Measurements from ENCODE around the gene RUFY4.

RUFY4 gene, protein sequence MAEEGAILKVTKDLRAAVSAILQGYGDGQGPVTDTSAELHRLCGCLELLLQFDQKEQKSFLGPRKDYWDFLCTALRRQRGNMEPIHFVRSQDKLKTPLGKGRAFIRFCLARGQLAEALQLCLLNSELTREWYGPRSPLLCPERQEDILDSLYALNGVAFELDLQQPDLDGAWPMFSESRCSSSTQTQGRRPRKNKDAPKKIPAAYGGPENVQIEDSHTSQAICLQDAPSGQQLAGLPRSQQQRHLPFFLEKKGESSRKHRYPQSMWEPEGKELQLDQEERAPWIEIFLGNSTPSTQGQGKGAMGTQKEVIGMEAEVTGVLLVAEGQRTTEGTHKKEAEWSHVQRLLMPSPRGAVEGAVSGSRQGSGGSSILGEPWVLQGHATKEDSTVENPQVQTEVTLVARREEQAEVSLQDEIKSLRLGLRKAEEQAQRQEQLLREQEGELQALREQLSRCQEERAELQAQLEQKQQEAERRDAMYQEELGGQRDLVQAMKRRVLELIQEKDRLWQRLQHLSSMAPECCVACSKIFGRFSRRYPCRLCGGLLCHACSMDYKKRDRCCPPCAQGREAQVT

DNA sequence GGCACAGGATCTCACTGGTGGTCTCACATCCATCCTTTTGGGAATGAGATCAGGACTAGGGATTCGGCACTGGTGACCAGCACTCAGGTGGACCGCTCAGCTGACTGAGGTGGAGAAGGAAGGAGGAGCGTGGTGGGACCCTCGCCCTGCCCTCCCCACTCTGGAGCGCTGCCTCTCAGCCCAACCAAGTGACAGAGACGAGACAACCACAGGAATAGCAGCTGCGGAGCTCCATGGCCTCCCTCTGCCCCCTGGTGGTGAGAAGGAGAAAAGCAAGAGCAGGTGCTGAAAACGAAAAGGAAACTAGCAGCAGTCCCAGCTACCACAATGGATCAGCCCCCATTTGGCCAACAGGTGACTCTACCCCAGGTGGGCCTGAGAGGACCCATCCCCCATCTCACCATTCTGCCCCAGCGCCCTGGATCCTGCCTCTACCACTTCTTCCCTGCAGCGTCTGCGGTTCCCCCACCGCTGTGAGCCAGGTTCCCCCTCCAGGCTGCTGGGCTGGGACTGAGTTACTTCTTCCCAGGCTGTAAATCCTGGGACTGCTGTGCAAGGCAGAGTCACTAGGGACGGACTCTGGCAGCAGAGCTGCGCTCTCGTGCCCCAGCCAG, at the start of gene RUFY4:
Gene RUFY4 (plus strand): TSS at position 533 of the 614 bp plus-strand sequence. CDS start 1,353 bp downstream, outside the sequence.
- DNase-seq, result peak; percentile 31

DNA sequence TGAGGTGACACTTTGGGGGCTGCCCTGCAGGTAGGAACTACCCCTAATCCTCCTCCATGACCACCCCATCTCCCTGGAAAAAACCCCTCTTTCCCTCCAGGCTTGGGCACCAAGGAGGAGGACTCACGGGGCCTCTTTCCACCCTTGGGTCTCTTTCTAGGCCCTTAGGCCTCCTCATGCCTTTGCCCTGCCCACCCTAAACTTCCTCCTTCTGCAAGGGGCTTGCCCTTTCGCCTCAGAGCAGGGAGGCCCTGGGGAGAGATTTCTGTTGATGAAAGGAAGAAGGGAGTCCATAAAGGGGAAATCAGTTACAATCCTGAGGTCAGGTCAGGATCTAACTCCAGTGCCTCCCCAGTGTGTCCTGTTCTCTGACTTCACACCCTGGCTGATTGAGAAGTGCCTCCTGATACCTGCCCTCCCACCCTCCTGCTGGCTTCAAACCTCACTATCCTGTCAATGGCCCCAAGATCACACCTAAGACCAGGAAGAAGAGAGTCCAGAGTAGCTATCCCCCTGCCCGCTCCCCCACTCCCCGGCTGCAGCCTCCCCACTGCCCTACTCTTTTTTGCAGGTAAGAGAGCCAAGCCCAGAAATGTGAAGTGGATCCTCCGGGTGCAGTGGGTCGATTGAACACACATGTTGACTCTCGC, 49.5 kb upstream of the RUFY4 start:
- DNase-seq, result no peak

- DNase-seq, result no peak
These were observed 48.8 kb upstream of the RUFY4 start for GRCh38 chr2:218020281-218020680.

- DNase-seq, result no peak
These were observed 48.0 kb upstream of the RUFY4 start for GRCh38 chr2:218020966-218021535.

- DNase-seq, result no peak
These were observed 47.4 kb upstream of the RUFY4 start for GRCh38 chr2:218021536-218022071.

GRCh38 chr2:218022131-218022850, 46.8 kb upstream of the RUFY4 start:
- no peak for DNase-seq

- no peak for DNase-seq
These were observed 46.1 kb upstream of the RUFY4 start for GRCh38 chr2:218022851-218023530.

DNA sequence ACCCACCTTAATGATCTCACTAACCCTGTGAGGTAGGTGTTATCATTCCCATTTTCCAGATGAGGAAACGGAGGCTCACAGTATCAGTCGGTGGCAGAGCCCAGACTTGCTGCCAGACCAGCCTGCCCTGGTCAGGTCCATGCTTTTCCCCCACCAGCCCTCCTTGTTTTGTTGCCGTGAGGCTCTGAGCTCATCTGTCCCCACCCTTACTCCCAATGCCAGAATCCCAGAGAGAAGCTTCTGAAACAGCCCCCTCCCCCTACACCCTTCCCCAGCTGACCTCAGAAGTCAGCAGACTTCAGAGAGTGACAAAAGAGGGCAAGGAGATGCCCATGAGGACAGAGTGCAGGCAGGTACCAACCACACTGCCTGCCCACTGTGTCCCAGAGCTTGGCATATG, 45.4 kb upstream of the RUFY4 start:
- no peak for DNase-seq

DNA sequence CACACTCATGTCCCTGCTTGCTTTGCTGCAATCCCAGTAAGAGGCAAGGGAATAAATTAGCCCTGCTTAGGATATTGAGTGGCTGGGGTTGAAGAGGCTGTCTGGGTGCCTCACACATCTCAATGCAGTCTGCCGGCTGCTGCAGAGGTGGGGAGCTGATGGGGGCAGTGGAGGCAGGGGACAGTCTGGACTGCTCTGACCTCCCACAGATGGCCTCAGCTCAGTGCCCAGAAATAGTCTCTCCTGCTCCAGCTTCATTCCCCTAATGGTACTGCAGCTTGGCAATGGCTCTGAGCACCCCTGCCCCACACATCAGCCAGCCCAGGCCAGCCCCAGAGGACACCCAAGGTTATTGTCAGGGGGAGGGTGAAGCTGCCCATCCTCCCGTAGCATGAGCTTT, 44.7 kb upstream of the RUFY4 start:
- DNase-seq, result no peak

- no peak for DNase-seq
These were observed 44.2 kb upstream of the RUFY4 start for GRCh38 chr2:218024871-218025270.

DNA sequence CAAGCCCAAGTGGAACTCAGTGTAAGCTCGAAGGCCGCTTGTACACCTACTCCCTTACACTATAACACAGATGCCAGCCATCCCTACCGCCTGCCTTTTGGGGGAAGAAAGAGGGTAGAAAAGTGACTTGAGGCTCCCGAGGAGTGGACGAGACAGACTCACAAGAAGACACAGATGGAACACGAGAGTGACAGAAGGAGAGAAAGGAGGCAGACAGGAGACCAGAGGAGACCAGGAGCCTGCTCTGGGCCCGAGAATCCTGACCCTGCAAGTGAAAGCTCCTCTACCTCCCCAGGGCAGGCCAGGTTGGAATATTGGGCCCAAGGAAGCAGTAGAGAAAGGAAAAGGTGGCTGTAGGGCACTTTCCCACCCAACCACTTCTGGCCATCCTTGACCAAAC, 42.8 kb upstream of the RUFY4 start:
- DNase-seq, result no peak

- DNase-seq, result no peak
These were observed 42.2 kb upstream of the RUFY4 start for GRCh38 chr2:218026676-218027425.

GRCh38 chr2:218027426-218028188, 41.4 kb upstream of the RUFY4 start:
- no peak for DNase-seq

GRCh38 chr2:218028189-218028495, 40.9 kb upstream of the RUFY4 start:
- DNase-seq, result no peak

- DNase-seq, result no peak
These were observed 40.3 kb upstream of the RUFY4 start for GRCh38 chr2:218028562-218029348.

GRCh38 chr2:218029366-218030360, 39.4 kb upstream of the RUFY4 start:
- DNase-seq, result no peak

- no peak for DNase-seq
These were observed 38.5 kb upstream of the RUFY4 start for GRCh38 chr2:218030409-218031195.

Measured in NCI-H187 treated with DMSO at 0.1 percent for 48 hours (cell line).